Measurements from ENCODE around the gene ITPKC.

ITPKC gene

DNA sequence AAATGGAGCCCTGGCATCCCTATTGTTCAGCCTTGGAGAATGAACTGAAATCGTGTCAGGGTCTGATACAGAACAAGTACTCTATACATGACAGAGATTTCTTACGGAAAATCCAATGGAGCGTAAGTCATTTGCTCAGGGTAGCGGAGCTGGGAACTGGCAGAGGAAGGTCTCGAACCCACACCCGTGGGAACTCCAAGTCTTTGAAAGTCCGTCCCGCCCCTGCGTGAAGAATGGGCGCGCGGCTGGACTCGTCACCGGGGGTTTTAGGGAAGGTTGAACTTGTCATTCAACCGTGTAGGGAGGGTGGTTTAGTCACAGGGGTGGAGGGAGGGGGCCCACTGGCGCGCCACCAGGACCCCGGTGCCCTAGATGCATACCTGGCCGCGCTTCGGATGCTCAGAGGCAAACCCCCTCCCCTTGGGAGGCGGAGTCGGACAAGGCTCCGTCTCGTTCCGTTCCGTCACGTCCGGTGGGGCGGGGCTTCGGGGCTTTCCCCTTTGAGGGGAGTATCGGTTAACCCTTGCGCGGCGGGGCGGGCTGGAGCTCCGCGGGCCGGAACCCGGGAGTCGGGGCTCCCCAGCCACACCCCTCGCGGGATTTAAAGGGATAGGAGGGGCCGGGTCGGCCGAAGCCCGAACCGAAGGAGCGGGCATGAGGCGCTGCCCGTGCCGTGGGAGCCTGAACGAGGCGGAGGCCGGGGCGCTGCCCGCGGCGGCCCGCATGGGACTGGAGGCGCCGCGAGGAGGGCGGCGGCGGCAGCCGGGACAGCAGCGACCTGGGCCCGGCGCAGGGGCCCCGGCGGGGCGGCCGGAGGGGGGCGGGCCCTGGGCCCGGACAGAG lies at the start of gene ITPKC, which contains the start of gene COQ8B:
Gene ITPKC, plus strand, starts transcription at position 631 of the 843 bp plus-strand sequence. Its CDS starts 24 bp downstream, at position 655.
Gene COQ8B, minus strand, starts transcription at position 405 of the 843 bp plus-strand sequence. CDS start 2,254 bp downstream, outside the sequence.
- Mint-ChIP-seq H3K4me1 (peaks cover 61% of the 10 kb centered on the region), H3K4me3 (peak within 1 kb of the TSS; percentile 94), H3K36me3 (peaks cover 7% of the 10 kb centered on the region), H3K9me3 (no peaks in the 10 kb centered on the region), H3K27me3 (no peaks in the 10 kb centered on the region), H3K27ac (peak within 1 kb of the TSS; percentile 95)

DNA sequence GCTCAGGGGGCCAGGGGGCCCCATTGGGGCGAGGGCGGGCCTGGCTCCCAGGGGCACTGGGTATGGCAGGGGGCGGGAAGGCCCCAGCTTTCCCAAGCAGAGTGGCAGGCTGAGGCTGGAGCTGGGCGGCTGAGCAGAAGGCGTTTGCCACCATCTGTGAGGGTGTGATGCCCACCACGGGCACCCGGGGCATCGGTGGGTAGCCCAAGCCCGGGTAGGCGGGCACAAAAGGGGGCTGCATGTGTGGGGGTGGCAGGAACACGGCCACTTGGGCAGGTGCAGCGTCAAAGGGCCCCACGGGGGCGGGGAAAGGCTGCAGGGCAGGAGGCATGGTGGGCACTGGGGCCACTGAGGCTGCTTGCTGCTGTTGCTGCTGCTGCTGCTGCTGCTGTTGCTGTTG lies 49.3 kb upstream of the ITPKC start:
- no peaks in the 10 kb centered on the region for H3K27me3 Mint-ChIP-seq
- H3K4me1 Mint-ChIP-seq, result peaks cover 16% of the 10 kb centered on the region
- H3K4me3 Mint-ChIP-seq, result no peak overlapping the region
- H3K9me3 Mint-ChIP-seq, result no peaks in the 10 kb centered on the region
- no peak overlapping the region for H3K27ac Mint-ChIP-seq
- H3K36me3 Mint-ChIP-seq, result peaks cover 13% of the 10 kb centered on the region

GRCh38 chr19:40668991-40669614 lies 47.8 kb upstream of the ITPKC start:
- H3K36me3 Mint-ChIP-seq, result peaks cover 13% of the 10 kb centered on the region
- H3K4me1 Mint-ChIP-seq, result peaks cover 8% of the 10 kb centered on the region
- no peak overlapping the region for H3K4me3 Mint-ChIP-seq
- no peaks in the 10 kb centered on the region for H3K9me3 Mint-ChIP-seq
- H3K27me3 Mint-ChIP-seq, result no peaks in the 10 kb centered on the region
- H3K27ac Mint-ChIP-seq, result peak overlapping the region; percentile 19

DNA sequence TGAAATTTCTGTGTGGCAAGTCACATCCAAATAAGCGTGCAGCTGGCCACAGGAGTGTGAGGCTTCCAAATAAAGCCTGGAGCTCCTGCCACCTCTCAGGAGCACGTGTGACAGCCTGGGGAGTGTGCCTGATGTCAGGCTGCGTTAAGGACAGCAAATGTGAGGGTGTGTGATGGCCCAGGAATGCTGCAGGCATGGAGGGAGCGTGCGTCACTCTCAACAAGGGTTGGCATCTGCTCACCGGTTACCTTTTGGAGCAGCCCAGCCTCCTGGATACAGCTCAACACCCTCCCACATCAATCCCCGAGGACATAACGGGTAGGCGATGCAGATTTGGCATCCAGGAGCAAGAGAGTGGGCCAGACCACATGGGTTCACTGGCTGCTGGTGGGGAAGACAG lies 45.5 kb upstream of the ITPKC start:
- Mint-ChIP-seq H3K9me3 (no peaks in the 10 kb centered on the region), H3K4me1 (peaks cover 6% of the 10 kb centered on the region), H3K36me3 (peaks cover 13% of the 10 kb centered on the region), H3K27ac (no peak overlapping the region), H3K27me3 (no peaks in the 10 kb centered on the region), H3K4me3 (no peak overlapping the region)

DNA sequence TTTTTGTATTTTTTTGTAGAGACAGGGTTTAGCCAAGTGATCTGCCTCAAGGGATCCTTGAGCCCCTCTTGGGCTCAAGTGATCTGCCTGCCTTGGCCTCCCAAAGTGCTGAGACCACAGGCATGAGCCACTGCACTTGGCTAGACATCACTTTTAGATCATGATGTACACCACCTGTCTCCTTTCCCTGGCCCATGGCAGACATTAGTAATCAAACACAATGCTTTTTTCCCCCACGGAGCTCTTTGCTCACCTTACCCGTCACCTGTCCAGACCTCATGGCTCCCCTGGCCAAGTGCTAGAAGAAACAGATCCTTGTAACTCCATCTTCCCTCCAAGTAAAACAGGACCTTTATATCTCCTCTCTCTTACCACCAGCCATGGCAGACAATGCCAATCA lies 44.9 kb upstream of the ITPKC start:
- H3K27me3 Mint-ChIP-seq, result no peaks in the 10 kb centered on the region
- H3K4me1 Mint-ChIP-seq, result no peaks in the 10 kb centered on the region
- peaks cover 10% of the 10 kb centered on the region for H3K36me3 Mint-ChIP-seq
- H3K27ac Mint-ChIP-seq, result no peak overlapping the region
- no peak overlapping the region for H3K4me3 Mint-ChIP-seq
- no peaks in the 10 kb centered on the region for H3K9me3 Mint-ChIP-seq

- Mint-ChIP-seq H3K4me3 (no peak overlapping the region), H3K9me3 (no peaks in the 10 kb centered on the region), H3K36me3 (peaks cover 10% of the 10 kb centered on the region), H3K4me1 (no peaks in the 10 kb centered on the region), H3K27ac (no peak overlapping the region), H3K27me3 (no peaks in the 10 kb centered on the region)
These were observed 44.2 kb upstream of the ITPKC start for GRCh38 chr19:40672573-40673299.

DNA sequence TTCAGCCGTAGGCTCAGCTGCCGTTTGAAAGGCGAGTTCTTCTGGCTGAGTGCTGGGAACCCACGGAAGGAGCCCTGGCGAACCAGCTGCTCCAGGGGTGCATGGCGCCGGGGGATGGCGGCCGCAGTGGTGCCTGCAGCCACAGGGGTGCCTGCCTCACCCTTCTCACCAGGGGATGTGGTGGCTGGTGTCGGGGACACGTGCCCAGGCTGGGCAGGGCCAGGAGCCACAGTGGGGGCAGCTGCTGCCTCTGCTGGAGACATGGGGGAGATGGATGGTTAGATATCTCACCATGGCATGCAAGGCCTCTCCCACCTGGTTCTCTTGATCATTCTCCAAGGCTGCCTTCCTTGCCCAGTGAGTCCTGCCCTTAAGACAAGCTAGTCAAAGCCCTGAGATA lies 43.5 kb upstream of the ITPKC start:
- Mint-ChIP-seq H3K27me3 (no peaks in the 10 kb centered on the region), H3K9me3 (no peaks in the 10 kb centered on the region), H3K27ac (no peak overlapping the region)

DNA sequence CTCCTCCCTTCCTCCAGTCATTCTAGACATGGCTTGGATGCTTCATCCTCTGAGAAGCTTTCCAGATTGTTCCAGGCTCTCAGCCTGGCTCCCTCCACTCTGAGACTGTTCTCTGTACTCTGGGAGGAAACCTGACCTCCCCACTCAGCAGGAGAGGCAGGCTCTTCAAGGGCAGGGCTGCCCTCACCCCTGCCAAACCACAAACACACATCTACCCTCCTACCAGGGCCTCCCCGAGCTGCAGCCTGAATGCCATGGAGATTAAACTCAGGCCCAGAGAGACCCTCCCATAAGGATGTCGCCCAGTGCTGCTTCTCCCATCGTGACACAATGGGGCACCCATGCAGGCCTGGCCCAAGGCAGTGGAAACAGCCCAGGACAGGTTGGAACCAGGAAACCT lies 42.6 kb upstream of the ITPKC start:
- no peak overlapping the region for H3K27ac Mint-ChIP-seq

More for the DNA sequence above, 43.5 kb upstream of the ITPKC start:
- Mint-ChIP-seq H3K36me3 (peaks cover 10% of the 10 kb centered on the region), H3K4me1 (no peaks in the 10 kb centered on the region), H3K4me3 (no peak overlapping the region)

DNA sequence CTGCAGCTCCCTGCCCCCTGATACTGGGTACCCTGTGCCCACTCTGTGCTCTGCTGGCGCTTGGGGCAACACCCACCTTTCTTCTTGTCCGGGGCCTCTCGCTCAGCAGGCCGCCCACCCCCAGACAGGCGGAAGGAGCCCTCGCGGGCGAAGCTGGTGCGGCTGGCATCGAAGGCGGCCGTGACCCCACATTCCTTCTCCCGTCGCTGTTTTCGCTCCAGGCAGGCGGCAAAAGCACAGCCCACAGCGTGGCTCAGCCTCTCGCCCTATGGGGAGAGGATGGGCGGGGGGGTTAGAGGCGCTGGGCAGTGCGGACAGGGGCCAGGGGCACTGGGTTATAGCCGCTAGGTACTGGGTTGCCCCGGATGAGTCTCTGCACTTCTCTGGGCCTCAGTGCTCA lies 39.8 kb upstream of the ITPKC start:
- H3K4me3 Mint-ChIP-seq, result no peak overlapping the region
- no peak overlapping the region for H3K27ac Mint-ChIP-seq

More for the DNA sequence above, 42.6 kb upstream of the ITPKC start:
- no peaks in the 10 kb centered on the region for H3K27me3 Mint-ChIP-seq
- no peak overlapping the region for H3K4me3 Mint-ChIP-seq
- H3K36me3 Mint-ChIP-seq, result peaks cover 6% of the 10 kb centered on the region
- H3K9me3 Mint-ChIP-seq, result no peaks in the 10 kb centered on the region
- no peaks in the 10 kb centered on the region for H3K4me1 Mint-ChIP-seq

DNA sequence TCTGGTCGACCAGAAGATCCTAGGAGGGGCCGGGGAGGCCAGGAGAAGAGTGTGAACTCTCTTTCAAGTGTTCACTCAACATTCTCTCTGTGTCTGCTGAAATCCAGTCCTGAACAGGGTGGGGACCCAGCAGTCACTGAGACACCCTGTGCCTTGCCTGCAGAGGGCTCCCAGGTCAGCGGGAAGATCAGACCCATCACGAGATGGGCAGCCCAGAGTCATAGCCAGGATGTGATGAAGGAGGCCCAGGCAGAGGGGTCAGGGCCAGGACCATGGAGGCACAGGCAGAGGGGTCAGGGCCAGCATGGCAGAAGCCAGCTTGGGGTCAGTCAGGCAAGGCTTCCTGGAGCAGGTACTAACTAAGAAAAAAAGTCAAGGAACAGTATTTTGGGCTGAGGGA lies 35.9 kb upstream of the ITPKC start:
- no peaks in the 10 kb centered on the region for H3K9me3 Mint-ChIP-seq
- H3K4me1 Mint-ChIP-seq, result no peaks in the 10 kb centered on the region
- no peak overlapping the region for H3K27ac Mint-ChIP-seq
- no peak overlapping the region for H3K4me3 Mint-ChIP-seq
- H3K36me3 Mint-ChIP-seq, result peaks cover 4% of the 10 kb centered on the region
- no peaks in the 10 kb centered on the region for H3K27me3 Mint-ChIP-seq

More for the DNA sequence above, 39.8 kb upstream of the ITPKC start:
- peaks cover 2% of the 10 kb centered on the region for H3K36me3 Mint-ChIP-seq
- no peaks in the 10 kb centered on the region for H3K4me1 Mint-ChIP-seq
- no peaks in the 10 kb centered on the region for H3K9me3 Mint-ChIP-seq
- H3K27me3 Mint-ChIP-seq, result no peaks in the 10 kb centered on the region

DNA sequence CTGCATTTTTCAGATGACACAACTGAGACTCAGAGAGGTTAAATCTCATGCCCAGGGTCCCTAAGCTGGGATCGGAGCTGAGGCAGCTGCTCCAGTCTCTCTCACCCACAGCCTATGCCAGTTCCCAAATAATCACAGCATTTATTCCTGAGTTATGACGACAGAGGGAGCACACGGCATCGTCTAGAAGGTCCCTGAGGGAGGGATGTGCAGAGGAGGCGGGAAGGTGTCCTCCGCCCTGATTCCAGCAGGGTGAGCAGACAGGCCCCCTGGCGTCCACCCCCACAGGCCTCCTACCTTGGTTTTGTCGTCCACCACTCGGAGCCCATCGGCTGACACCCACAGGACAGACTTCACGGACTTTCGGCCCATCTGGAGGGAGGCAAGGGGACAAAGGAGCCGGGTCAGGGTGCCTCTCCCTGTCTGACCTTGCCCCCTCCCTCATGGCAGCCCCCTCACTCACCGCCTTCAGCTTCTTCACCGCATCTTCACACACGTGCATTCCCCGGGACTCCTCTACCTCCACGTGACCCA lies 34.4 kb upstream of the ITPKC start:
- Mint-ChIP-seq H3K27me3 (no peaks in the 10 kb centered on the region), H3K27ac (no peak overlapping the region), H3K9me3 (no peaks in the 10 kb centered on the region), H3K4me3 (no peak overlapping the region), H3K4me1 (no peaks in the 10 kb centered on the region), H3K36me3 (peaks cover 4% of the 10 kb centered on the region)

DNA sequence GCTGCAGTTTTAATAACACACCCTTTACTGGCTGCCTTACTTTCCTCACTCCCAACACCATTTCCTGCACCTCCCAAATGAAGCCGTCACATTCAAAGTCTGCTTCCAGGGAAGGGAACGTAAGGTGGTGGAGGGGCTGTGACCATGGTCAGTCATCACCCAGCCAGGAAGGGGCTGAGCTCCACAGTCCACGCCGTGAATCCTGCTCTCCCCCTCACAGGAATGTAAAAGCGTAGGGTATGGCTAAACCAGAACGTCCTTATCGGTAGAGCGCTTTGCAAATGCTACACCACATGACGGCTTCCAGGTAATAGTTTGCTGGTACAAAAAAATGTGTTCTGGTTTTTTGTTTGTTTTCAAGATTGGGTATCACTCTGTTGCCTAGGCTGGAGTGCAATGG lies 33.5 kb upstream of the ITPKC start:
- Mint-ChIP-seq H3K9me3 (no peaks in the 10 kb centered on the region), H3K4me1 (no peaks in the 10 kb centered on the region), H3K27ac (no peak overlapping the region), H3K4me3 (no peak overlapping the region), H3K36me3 (peaks cover 4% of the 10 kb centered on the region), H3K27me3 (no peaks in the 10 kb centered on the region)

DNA sequence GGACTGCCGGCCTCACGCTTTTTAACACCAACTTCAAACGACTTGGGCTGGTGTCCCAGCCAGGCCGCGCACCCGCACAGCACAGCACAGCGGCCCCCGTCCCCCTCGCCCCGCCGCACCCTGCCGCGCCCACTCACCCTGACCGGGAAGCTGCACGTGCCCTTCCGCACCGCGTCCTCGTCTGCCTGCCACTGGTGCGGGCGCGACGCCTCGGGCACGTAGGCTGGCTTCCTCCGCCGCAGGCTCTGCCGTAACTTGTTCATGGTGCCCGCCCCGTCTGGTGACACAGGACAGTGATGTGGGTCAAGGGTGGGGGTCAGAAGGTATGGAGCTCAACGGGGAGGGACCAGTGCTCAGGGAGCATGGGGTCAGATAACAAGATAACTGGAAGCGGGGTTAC lies 32.6 kb upstream of the ITPKC start:
- Mint-ChIP-seq H3K27me3 (no peaks in the 10 kb centered on the region), H3K4me1 (no peaks in the 10 kb centered on the region), H3K27ac (no peak overlapping the region), H3K36me3 (peaks cover 4% of the 10 kb centered on the region), H3K4me3 (no peak overlapping the region), H3K9me3 (no peaks in the 10 kb centered on the region)

DNA sequence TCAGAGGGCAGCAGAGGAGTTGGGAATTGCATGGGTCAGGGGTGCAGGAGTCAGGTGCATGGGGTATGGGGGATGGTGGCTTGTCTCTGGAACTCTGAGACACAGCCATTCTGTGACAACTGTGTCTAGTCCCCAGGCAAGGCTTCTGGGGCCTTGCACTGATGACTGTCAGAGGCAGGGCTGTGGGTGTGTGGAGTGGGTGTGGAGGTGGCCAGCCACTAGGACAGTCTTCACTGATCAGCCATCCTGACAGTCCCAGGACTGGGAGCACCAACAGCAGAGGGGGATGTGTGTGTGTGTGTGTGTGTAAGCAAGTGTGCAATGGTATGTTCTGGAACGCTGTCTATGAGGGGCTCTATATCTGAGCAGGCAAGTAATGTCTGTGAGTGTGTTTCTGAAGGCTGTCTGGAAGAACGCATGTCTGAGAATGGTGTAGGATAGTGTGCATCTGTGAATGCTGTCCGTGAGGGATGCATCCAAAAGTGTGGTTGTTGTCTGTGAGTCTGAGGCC lies 31.8 kb upstream of the ITPKC start:
- Mint-ChIP-seq H3K27me3 (no peaks in the 10 kb centered on the region), H3K4me3 (no peak overlapping the region), H3K36me3 (peaks cover 2% of the 10 kb centered on the region), H3K27ac (no peak overlapping the region), H3K4me1 (no peaks in the 10 kb centered on the region), H3K9me3 (no peaks in the 10 kb centered on the region)

- H3K4me3 Mint-ChIP-seq, result no peak overlapping the region
- no peaks in the 10 kb centered on the region for H3K9me3 Mint-ChIP-seq
- H3K4me1 Mint-ChIP-seq, result peaks cover under 1% of the 10 kb centered on the region
- H3K27ac Mint-ChIP-seq, result peak overlapping the region; percentile 6
- no peaks in the 10 kb centered on the region for H3K27me3 Mint-ChIP-seq
- H3K36me3 Mint-ChIP-seq, result peaks cover 2% of the 10 kb centered on the region
These were observed 31.3 kb upstream of the ITPKC start for GRCh38 chr19:40685563-40685962.
